Breast epithelium (tissue), 4 donors: ENCODE data around the gene PRODH2. TPM values are rescaled to one million over a fixed set of nuclear protein-coding genes. Genes with fewer than 3 reads are reported as not detected.

Experiments used
- DNase-seq, 2 donors: peaks; one replicate each; pipeline ENCODE4 v3.0.0-alpha.2; 2019; ENCODE audit warnings: low spot score in 2 of 2
- H3K27ac ChIP-seq, 2 donors: fragments of 200-600 bp; sonication (generic) in 1 of 2; one replicate each; pipeline ENCODE4 v1.5.1; 2016 to 2019; ENCODE audit warnings: mild to moderate bottlenecking in 1 of 2
- H3K27me3 ChIP-seq, 2 donors: fragments of 200-600 bp; sonication (generic) in 1 of 2; one replicate each; pipeline versions ENCODE4 v1.5.1 to v1.6.0; 2017 to 2019; ENCODE audit warnings: control low read depth in 1 of 2, mild to moderate bottlenecking in 1 of 2
- H3K36me3 ChIP-seq: fragments of 200-600 bp; one replicate; pipeline ENCODE4 v1.5.1; 2019
- H3K4me1 ChIP-seq, 2 donors: fragments of 200-600 bp; sonication (generic); one replicate each; pipeline ENCODE4 v1.5.1; 2016 to 2019; ENCODE audit warnings: control low read depth in 1 of 2
- H3K4me3 ChIP-seq, 3 donors: fragments of 200-600 bp; sonication (generic); 1 replicate in 2 of 3; 2 replicates in 1 of 3; pipeline ENCODE4 v1.5.1; 2016 to 2019; ENCODE audit warnings: mild to moderate bottlenecking in 3 of 3, moderate library complexity in 2 of 3
- H3K9me3 ChIP-seq, 2 donors: fragments of 200-600 bp; sonication (generic) in 1 of 2; one replicate each; pipeline ENCODE4 v1.5.1; 2016 to 2019; ENCODE audit warnings: control low read depth in 1 of 2
- CTCF ChIP-seq, 3 donors: fragments of 450-650 bp; IDR thresholded peaks; one replicate each; pipeline ENCODE4 v1.5.1; 2016 to 2017; ENCODE audit warnings: antibody characterized with exemption in 3 of 3, mild to moderate bottlenecking in 3 of 3, moderate library complexity in 3 of 3
- POLR2A ChIP-seq: fragments of 450-650 bp; IDR thresholded peaks from one replicate; pipeline ENCODE4 v1.6.1; 2016; ENCODE audit warnings: antibody characterized with exemption, mild to moderate bottlenecking, moderate library complexity
- POLR2AphosphoS5 ChIP-seq, 3 donors: sonication (generic); formaldehyde crosslinking; IDR thresholded peaks; one replicate each; pipeline ENCODE4 v1.6.1; 2017; ENCODE audit warnings: antibody characterized with exemption in 3 of 3
- intact Hi-C: fragments of 100-400 bp; cut with DNase I; formaldehyde crosslinking; loops from one replicate; pipeline ENCODE4 v1.15.1; 2023; ENCODE audit warnings: low total_unique reads
- total RNA-seq, 3 donors: library from RNA; depleted of rRNA; stranded (reverse); fragments of >200 nt; gene quantifications; one replicate each; pipeline ENCODE4 v1.1.0, GENCODE V29; 2016

Gene PRODH2
- total RNA-seq, 3 donors from 2014 or later = not detected

GRCh38 chr19:35768082-35768421, 44.6 kb downstream of the PRODH2 start:
- TF ChIP-seq CTCF (IDR thresholded peaks at IDR 0.05) = no peak
- no peak for TF ChIP-seq POLR2AphosphoS5 (IDR thresholded peaks at IDR 0.05)
- no peak for TF ChIP-seq POLR2A
- Histone ChIP-seq H3K27me3 (no peaks in the 10 kb centered on the region), H3K4me3 (no peak overlapping the region), H3K36me3 (no peaks in the 10 kb centered on the region), H3K9me3 (no peaks in the 10 kb centered on the region), H3K4me1 (no peaks in the 10 kb centered on the region), H3K27ac (no peak overlapping the region)
- intact Hi-C loops = no loop called here
- DNase-seq = no peak

- no peaks in the 10 kb centered on the region for H3K36me3 ChIP-seq
- H3K27me3 ChIP-seq = no peaks in the 10 kb centered on the region
- intact Hi-C loops = no loop called here
- TF ChIP-seq POLR2A = no peak
- TF ChIP-seq POLR2AphosphoS5 (IDR thresholded peaks at IDR 0.05) = no peak
- no peak for TF ChIP-seq CTCF (IDR thresholded peaks at IDR 0.05)
- H3K4me3 ChIP-seq = no peak overlapping the region
- H3K9me3 ChIP-seq = no peaks in the 10 kb centered on the region
- H3K27ac ChIP-seq = no peak overlapping the region
- no peaks in the 10 kb centered on the region for H3K4me1 ChIP-seq
- no peak for DNase-seq
These were observed 45.2 kb downstream of the PRODH2 start for GRCh38 chr19:35767288-35768081.

GRCh38 chr19:35766571-35767104, 46.0 kb downstream of the PRODH2 start:
- Histone ChIP-seq H3K9me3 (no peaks in the 10 kb centered on the region), H3K4me1 (no peaks in the 10 kb centered on the region), H3K4me3 (no peak overlapping the region), H3K36me3 (peaks cover 4% of the 10 kb centered on the region), H3K27ac (no peak overlapping the region), H3K27me3 (no peaks in the 10 kb centered on the region)
- intact Hi-C loops = no loop called here
- TF ChIP-seq CTCF (IDR thresholded peaks at IDR 0.05) (no peak), POLR2AphosphoS5 (IDR thresholded peaks at IDR 0.05) (no peak), POLR2A (no peak)
- no peak for DNase-seq

GRCh38 chr19:35764432-35765315, 48.0 kb downstream of the PRODH2 start:
- Histone ChIP-seq H3K36me3 (peaks cover 4% of the 10 kb centered on the region), H3K27ac (no peak overlapping the region), H3K4me1 (no peaks in the 10 kb centered on the region), H3K9me3 (no peaks in the 10 kb centered on the region), H3K27me3 (no peaks in the 10 kb centered on the region), H3K4me3 (no peak overlapping the region)
- intact Hi-C loops = no loop called here
- TF ChIP-seq POLR2A (no peak), POLR2AphosphoS5 (IDR thresholded peaks at IDR 0.05) (no peak), CTCF (IDR thresholded peaks at IDR 0.05) (no peak)
- no peak for DNase-seq
